Activated CD4-positive, CD25-positive, alpha-beta regulatory T cell treated with anti-CD3 and anti-CD28 coated beads, Interleukin-2, amount 50 U/mL, for 72 hours (primary cell): Measurements from ENCODE around the gene XPOT.

Experiments
- DNase-seq: peaks from one replicate; pipeline ENCODE4 v3.0.0; 2021

The XPOT gene

DNA sequence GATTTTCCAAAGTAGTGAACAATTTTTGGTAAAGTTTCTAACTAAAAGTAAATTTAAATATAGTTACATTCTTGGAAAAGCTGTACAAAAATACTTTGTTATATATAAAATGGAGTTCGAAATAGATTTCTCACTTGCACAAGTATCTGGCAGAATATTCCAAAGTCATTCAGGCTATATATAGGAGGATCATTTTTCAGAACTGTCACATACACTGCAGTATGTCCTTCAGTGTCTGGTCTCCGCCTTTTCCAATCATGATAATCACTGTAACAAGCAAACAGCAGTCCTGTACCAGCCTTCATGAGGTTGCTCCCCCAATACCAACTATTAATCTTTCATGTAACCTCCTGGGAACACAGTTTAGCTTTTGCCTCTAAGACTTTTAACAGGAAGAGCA is 66.3 kb downstream of the XPOT start:
- DNase-seq = no peak

DNA sequence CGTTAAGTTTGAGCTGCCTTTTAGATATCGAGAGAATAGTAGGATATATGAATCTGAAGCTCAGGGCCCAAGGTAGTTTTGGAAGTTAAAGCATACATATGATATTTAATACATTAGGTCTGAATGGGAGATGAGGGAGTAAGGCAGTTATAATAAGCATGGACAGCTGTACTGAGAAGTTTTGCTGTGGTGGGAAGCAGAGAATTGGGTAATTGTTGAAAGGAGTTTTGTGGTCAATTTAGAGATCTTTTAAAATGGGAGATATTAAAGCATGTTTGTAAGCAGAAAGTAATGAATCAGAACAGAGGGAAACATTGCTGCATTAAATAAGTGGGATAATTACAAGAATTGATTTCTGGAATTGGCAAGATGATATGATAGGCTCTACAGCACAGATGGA is 69.0 kb downstream of the XPOT start:
- DNase-seq = no peak

DNA sequence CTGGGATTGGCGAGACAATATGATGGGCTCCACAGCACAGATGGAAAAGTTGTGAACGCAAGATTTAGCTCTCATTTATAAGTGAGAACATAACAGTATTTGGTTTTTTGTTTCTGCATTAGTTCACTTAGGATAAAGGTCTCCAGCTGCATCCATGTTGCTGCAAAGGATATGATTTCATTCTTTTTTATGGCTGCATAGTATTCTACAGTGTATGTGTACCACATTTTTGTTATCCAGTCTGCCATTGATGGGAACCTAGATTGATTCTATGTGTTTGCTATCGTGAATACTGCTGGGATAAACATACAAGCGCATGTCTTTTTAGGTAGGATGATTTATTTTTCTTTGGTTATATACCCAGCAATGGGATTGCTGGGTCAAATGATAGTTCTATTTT is 71.3 kb downstream of the XPOT start:
- no peak for DNase-seq

DNA sequence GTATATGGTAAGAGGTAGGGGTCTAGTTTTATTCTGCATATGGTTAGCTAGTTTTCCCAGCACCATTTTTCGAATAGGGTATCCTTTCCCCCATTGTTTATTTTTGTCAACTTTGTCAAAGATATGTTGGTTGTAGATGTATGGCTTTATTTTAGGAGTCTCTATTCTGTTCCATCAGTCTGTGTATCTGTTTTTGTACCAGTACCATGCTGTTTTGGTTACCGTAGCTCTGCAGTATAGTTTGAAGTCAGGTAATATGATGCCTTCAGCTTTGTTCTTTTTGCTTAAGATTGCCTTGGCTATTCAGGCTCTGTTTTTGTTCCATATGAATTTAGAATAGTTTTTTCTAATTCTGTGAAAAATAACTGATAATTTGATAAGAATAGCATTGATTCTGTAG is 72.7 kb downstream of the XPOT start:
- DNase-seq = no peak

DNA sequence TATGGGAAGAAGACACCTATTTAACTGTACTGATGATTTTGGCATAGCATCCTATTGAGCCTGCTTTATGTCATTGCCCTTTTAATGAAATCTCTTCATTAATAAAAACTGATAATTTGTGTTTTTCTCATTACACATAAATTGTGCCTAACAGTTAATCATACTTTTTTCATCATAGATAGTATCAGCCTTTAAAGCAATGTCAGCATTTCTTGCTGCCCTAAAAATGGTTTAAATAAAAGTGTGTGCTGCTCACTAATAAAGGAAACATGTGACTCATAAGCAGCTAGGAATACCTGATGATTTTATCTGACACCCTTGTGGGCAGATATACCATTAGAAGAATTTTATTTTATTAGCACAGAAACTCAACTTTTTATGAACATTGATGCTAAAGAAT is 74.5 kb downstream of the XPOT start:
- DNase-seq = no peak

DNA sequence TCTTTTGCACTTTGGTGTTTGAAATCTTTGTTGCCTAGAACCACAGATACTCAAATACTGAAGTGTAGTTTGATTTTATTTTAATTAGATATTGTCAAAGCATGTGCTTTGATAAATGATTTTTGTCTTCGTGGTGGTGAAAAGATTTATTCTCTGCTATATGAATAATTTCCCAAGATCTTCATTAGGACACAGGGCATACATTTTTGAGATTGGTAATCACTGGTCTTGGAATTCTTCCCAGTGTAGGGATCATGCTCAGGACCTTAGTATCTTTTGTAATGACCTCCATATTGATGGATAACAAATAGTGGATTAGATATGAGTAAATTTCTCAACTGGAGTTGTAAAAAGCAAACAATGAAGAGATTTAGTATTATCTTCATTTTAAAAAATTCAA is 76.0 kb downstream of the XPOT start:
- DNase-seq = no peak

DNA sequence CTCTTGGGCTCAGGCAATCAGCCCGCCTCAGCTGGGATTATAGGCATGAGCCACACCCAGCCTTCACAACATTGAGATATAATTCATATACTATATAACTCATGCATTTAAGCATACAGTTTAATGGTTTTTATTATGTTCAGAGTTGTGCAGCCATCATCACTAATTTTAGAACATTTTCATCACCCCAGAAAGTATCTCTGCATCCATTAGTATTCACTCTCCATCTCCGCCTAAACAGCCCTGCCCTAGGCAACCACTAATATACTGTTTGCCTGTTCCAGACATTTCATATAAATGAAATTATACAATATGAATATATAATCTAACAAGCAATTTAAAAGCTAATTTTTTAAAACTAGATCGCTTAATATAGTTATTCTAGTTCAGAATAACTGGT is 82.5 kb downstream of the XPOT start:
- no peak for DNase-seq

DNA sequence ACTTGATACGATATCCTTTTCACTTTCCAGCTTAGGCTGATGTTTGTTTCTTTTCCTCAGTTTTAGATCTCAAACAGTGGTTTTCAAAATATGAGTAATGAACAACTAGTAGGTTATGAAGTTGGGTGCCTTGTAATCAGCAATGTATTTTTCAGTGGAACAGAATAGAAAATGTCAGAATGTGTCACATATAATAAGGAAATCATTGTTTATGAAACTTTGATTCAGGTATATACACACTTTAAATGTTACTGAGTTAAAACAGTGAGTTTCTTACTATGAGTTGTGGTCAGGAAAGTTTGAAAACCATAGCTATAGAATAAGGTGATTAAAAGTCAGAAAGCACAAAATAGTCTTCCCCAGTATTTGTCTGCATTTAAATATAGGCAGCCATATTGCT is 87.5 kb downstream of the XPOT start:
- DNase-seq = no peak

DNA sequence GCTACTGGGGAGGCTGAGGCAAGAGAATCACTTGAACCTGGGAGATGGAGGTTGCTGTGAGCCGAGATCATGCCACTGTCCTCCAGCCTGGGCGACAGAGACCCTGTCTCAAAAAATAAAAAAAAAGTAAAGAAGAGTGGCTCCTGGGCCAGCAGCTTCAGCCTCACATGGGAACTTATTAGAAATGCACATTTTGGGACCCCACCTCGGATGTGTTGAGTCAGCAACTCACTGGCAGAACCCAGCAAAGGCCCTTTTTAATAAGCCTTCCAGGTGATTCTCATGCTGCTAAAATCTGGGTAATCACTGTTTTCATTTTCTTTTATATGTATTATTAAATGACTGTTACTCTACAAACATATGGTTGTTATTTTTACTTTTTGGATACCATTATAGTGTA is 89.3 kb downstream of the XPOT start:
- DNase-seq = no peak

DNA sequence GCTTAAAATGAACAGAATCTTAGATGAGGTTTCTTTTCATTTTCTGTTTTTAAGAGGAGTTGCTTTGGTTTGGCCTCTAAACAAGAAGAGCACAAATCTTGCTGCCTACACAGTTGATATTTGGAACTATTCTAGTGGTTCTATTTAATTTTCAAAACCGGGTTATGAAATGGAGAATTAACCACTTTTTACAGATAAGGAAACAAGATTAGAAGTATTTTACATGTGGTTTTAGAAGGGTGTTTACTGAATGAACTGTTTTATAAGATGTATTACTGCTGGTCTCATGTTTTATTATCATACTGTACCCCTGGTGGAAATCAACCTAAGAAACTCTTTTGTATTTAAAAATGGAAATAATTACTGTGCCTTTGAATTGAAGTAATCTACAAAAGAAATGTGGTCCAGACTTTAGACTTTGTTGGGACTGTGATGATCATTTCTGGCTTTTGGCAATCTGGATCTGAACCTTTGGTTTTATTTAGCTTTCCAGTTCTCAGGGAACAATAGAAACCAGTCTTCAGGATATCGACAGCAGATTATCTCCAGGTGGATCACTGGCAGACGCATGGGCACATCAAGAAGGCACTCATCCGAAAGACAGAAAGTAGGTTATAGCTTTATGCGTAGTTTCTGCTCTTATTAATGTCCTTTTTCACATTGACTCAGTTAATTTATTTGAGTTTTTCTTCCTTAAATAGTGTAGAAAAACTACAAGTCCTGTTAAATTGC is 91.0 kb downstream of the XPOT start:
- DNase-seq = no peak

DNA sequence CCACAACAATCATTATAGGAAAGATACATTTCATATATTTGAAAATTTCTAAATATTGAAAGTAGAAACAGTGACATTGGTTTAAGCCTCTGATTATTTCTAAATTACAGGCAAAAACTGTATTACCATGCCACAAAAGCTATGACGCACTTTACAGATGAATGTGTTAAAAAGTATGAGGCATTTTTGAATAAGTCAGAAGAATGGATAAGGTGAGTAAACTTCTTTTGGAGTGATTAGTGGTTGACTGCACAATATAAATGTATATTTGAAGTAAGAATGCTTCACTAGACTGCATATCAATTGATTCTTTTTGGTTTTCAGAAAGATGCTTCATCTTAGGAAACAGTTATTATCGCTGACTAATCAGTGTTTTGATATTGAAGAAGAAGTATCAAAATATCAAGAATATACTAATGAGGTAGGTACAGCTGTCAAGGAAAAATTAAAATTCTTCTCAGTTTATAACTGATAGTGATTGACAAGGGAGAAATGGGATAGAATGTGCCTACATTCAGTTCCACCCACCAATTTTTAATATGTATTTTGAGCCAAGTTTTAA is 92.7 kb downstream of the XPOT start:
- DNase-seq = no peak

DNA sequence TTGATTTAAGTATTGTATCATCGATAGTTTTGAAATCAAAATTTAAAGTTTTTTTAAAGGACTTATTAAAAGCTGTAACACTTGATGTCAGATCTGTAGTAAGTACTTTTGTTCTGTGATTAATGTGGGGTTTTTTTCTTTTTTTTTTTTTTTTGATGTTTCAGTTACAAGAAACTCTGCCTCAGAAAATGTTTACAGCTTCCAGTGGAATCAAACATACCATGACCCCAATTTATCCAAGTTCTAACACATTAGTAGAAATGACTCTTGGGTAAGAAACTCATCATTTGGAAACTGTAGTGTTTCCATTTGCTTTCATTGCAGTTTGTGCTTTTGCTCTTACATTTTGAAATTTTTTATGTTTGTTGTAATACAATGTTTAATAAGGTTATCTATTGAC is 93.3 kb downstream of the XPOT start:
- no peak for DNase-seq

DNA sequence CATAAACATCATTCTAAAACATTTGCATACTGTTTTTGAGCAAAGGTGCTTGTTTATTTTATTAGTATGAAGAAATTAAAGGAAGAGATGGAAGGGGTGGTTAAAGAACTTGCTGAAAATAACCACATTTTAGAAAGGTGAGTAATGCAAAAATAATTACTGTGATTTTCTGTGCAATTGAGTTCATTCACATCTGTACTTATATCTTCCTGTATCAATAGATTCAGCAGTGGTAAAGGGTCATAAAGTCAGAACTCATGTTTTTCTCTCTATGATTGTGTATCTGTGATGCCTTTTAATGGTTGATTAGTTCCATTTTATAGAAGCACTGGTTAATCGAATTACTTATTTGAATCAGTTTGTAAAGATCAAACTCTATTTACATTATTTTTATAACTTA is 93.7 kb downstream of the XPOT start:
- DNase-seq = no peak

DNA sequence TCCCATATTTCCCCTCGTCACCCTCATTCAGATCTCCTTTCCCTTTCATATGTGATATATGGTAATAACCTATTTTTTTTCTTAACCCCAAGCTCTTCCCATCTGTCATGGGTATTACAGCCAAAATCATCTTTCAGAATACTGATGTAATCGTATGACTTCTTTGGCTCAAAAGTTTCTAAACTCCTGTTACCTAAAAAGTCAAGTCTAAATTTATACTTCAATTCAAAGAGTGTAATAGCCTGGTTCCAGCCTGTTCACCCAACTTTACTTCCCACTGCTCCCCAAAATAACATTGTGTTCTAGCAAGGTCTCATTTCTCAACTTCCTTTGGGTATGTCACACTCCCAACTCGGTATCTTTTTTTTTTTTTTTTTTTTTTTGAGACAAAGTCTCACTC is 96.2 kb downstream of the XPOT start:
- DNase-seq = no peak
